Neural cell (in vitro differentiated cells): Measurements from ENCODE around the gene TMEM231. TPM values are rescaled to one million over a fixed set of nuclear protein-coding genes. Genes with fewer than 3 reads are reported as not detected.

ENCODE experiments used
- H2AFZ ChIP-seq: fragments of 200-600, 300-800 bp; sonication (generic), shearing (Covaris generic); 2 replicates; pipeline ENCODE4 v1.6.0; 2014; ENCODE audit warnings: low read depth, mild to moderate bottlenecking, antibody characterized with exemption, low read length, moderate library complexity
- H3F3A ChIP-seq: fragments of 200-600 bp; shearing (Covaris generic); 2 replicates; pipeline ENCODE4 v1.6.1; 2016; ENCODE audit warnings: mild to moderate bottlenecking, moderate library complexity, mixed read lengths, antibody characterized with exemption, low read length; ENCODE audit not compliant: insufficient read depth, poor library complexity, severe bottlenecking
- H3K27ac ChIP-seq: fragments of 200-600, 300-800 bp; sonication (generic), shearing (Covaris generic); 2 replicates; pipeline ENCODE4 v1.5.1; 2014; ENCODE audit warnings: mild to moderate bottlenecking, low read length, moderate library complexity
- H3K27me3 ChIP-seq: fragments of 300-800, 200-600 bp; sonication (generic), shearing (Covaris generic); 2 replicates; pipeline ENCODE4 v1.6.0; 2014; ENCODE audit warnings: mild to moderate bottlenecking, low read depth, low read length, moderate library complexity; ENCODE audit not compliant: insufficient read depth
- H3K36me3 ChIP-seq: fragments of 300-800, 200-600 bp; sonication (generic), shearing (Covaris generic); 2 replicates; pipeline ENCODE4 v1.5.1; 2014; ENCODE audit warnings: mild to moderate bottlenecking, antibody characterized with exemption, low read length, moderate library complexity; ENCODE audit not compliant: insufficient read depth
- H3K4me2 ChIP-seq: fragments of 300-800, 200-600 bp; sonication (generic), shearing (Covaris generic); 2 replicates; pipeline ENCODE4 v1.6.0; 2014; ENCODE audit warnings: mild to moderate bottlenecking, low read length
- H3K4me3 ChIP-seq: fragments of 300-800, 200-600 bp; sonication (generic), shearing (Covaris generic); 2 replicates; pipeline ENCODE4 v1.5.1; 2014; ENCODE audit warnings: mild to moderate bottlenecking, low read length, moderate library complexity
- H3K79me2 ChIP-seq: fragments of 200-600 bp; shearing (Covaris generic); replicated peaks from 2 replicates; pipeline ENCODE4 v1.6.0; 2014; ENCODE audit warnings: mild to moderate bottlenecking, low read length, moderate library complexity; ENCODE audit not compliant: insufficient read depth
- H3K9ac ChIP-seq: fragments of 300-800, 200-600 bp; sonication (generic), shearing (Covaris generic); 2 replicates; pipeline ENCODE4 v1.6.1; 2016; ENCODE audit warnings: mild to moderate bottlenecking, low read length, mixed read lengths
- H3K9me2 ChIP-seq: fragments of 200-600 bp; shearing (Covaris generic); 2 replicates; pipeline ENCODE4 v1.6.1; 2016; ENCODE audit warnings: mild to moderate bottlenecking, low read length, mixed read lengths; ENCODE audit not compliant: insufficient read depth
- H3K9me3 ChIP-seq: fragments of 200-600, 300-800 bp; sonication (generic), shearing (Covaris generic); 2 replicates; pipeline ENCODE4 v1.6.1; 2016; ENCODE audit warnings: mild to moderate bottlenecking, mixed run types, low read length, moderate library complexity, mixed read lengths
- H4K20me1 ChIP-seq: fragments of 200-600 bp; shearing (Covaris generic); 2 replicates; pipeline ENCODE4 v1.6.1; 2016; ENCODE audit warnings: mild to moderate bottlenecking, mixed run types; ENCODE audit not compliant: insufficient read depth
- EZH2 ChIP-seq: fragments of 200-600, 300-800 bp; shearing (Covaris generic), sonication (generic); IDR thresholded peaks from 2 replicates; pipeline ENCODE4 v1.6.1; 2014; ENCODE audit warnings: antibody characterized with exemption, low read length, borderline replicate concordance, mild to moderate bottlenecking; ENCODE audit not compliant: insufficient read depth, poor library complexity, severe bottlenecking
- MXI1 ChIP-seq: fragments of 450-650 bp; conservative IDR thresholded peaks from 2 replicates; pipeline ENCODE4 v1.6.1; 2014; ENCODE audit warnings: antibody characterized with exemption, mild to moderate bottlenecking; ENCODE audit not compliant: poor library complexity, severe bottlenecking
- POLR2AphosphoS5 ChIP-seq: IDR thresholded peaks from 2 replicates; pipeline ENCODE4 v1.6.1; 2012
- RAD21 ChIP-seq: fragments of 450-650 bp; conservative IDR thresholded peaks from 2 replicates; pipeline ENCODE4 v1.6.1; 2014; ENCODE audit warnings: antibody characterized with exemption, mild to moderate bottlenecking, moderate library complexity
- SMC3 ChIP-seq: fragments of 450-650 bp; conservative IDR thresholded peaks from 2 replicates; pipeline ENCODE4 v1.6.1; 2014; ENCODE audit warnings: antibody characterized with exemption, mild to moderate bottlenecking, moderate library complexity; ENCODE audit not compliant: poor library complexity
- TAF1 ChIP-seq: IDR thresholded peaks from 2 replicates; pipeline ENCODE4 v1.6.1; 2012; ENCODE audit warnings: low read depth
- polyA minus RNA-seq: library from RNA; depleted of rRNA, polyadenylated mRNA; stranded (reverse); fragments of >200 nt; gene quantifications from 2 replicates; pipeline ENCODE4 v1.2.3, GENCODE V29; 2014
- polyA plus RNA-seq: library from polyadenylated mRNA; depleted of rRNA; stranded (reverse); fragments of >200 nt; gene quantifications from 2 replicates; pipeline ENCODE4 v1.2.3, GENCODE V29; 2014
- TF ChIP-seq, protein P1 (sequence below): IDR thresholded peaks from 2 replicates; pipeline ENCODE4 v1.6.1; 2012; ENCODE audit warnings: borderline replicate concordance
- TF ChIP-seq, protein P2 (sequence below): fragments of 450-650 bp; IDR thresholded peaks from 2 replicates; pipeline ENCODE4 v1.5.1; 2014; ENCODE audit warnings: antibody characterized with exemption, mild to moderate bottlenecking, moderate library complexity; ENCODE audit not compliant: poor library complexity, severe bottlenecking

Gene TMEM231, protein sequence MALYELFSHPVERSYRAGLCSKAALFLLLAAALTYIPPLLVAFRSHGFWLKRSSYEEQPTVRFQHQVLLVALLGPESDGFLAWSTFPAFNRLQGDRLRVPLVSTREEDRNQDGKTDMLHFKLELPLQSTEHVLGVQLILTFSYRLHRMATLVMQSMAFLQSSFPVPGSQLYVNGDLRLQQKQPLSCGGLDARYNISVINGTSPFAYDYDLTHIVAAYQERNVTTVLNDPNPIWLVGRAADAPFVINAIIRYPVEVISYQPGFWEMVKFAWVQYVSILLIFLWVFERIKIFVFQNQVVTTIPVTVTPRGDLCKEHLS
- polyA plus RNA-seq (19.6 and 25.6 TPM in 2 replicates), polyA minus RNA-seq (24.0 and 27.0 TPM in 2 replicates)

DNA sequence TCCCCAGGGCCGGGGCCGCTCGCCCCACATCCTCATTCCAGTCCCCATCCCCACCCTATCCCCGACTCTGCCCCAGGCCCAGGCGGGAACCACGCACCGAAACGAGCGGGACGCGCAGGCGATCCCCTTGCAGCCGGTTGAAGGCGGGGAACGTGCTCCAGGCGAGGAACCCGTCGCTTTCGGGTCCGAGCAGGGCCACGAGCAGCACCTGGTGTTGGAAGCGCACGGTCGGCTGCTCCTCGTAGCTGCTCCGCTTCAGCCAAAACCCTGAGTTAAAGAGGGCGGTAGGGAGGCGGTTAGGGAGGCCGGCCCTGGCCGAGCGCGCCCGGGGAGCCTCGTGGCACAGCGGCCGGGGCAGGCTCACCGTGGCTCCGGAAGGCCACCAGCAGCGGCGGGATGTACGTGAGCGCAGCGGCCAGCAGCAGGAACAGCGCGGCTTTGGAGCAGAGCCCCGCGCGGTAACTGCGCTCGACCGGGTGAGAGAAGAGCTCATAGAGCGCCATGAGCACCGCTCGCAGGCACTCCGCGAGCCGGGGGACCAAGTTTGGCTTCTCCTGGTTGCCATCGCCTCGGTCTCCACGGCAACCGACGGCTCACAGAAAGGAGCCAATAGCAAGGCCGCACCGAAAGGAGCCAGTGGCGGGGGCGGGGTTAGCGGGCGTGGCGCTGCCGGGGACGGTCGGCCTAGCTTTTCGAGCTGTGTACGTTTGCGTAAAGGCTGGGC lies at the start of gene TMEM231:
Gene TMEM231, minus strand, starts transcription at position 546 of the 724 bp plus-strand sequence. Its CDS starts 43 bp downstream, at position 503.
- H2AFZ ChIP-seq: peak within 1 kb of the TSS; percentile 87
- H3K27ac ChIP-seq: peak within 1 kb of the TSS; percentile 78

DNA sequence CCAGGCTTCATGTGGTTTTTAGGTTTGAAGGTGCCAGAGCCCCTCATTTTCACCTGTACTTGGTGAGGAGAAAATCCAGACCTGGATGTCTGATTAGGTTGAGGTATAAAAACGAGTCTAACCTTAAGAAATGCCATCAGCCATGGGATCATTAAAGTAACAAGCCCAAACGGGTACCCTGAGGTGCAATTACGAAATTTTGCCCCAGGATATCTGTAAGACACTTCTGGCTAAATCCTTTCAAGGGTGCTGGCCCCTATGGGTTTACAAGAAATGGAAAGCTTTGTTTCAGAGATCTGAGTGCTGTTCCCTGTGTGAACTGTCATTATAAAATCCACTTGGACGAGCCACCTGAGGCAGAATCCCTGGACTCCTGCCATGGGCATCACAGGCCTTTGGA lies 47.2 kb upstream of the TMEM231 start:
- Histone ChIP-seq H3K9me2 (no peaks in the 10 kb centered on the region), H3K9ac (no peak overlapping the region), H4K20me1 (no peaks in the 10 kb centered on the region), H3K36me3 (peaks cover 17% of the 10 kb centered on the region), H3K9me3 (peaks cover 3% of the 10 kb centered on the region), H3K27ac (no peak overlapping the region), H3K79me2 (no peaks in the 10 kb centered on the region), H3K27me3 (no peaks in the 10 kb centered on the region), H2AFZ (no peak overlapping the region), H3K4me2 (no peak overlapping the region), H3K4me3 (no peak overlapping the region), H3F3A (no peaks in the 10 kb centered on the region)
- no peak for TF ChIP-seq POLR2AphosphoS5
- TF ChIP-seq EZH2: no peak
- TF ChIP-seq, protein P1, sequence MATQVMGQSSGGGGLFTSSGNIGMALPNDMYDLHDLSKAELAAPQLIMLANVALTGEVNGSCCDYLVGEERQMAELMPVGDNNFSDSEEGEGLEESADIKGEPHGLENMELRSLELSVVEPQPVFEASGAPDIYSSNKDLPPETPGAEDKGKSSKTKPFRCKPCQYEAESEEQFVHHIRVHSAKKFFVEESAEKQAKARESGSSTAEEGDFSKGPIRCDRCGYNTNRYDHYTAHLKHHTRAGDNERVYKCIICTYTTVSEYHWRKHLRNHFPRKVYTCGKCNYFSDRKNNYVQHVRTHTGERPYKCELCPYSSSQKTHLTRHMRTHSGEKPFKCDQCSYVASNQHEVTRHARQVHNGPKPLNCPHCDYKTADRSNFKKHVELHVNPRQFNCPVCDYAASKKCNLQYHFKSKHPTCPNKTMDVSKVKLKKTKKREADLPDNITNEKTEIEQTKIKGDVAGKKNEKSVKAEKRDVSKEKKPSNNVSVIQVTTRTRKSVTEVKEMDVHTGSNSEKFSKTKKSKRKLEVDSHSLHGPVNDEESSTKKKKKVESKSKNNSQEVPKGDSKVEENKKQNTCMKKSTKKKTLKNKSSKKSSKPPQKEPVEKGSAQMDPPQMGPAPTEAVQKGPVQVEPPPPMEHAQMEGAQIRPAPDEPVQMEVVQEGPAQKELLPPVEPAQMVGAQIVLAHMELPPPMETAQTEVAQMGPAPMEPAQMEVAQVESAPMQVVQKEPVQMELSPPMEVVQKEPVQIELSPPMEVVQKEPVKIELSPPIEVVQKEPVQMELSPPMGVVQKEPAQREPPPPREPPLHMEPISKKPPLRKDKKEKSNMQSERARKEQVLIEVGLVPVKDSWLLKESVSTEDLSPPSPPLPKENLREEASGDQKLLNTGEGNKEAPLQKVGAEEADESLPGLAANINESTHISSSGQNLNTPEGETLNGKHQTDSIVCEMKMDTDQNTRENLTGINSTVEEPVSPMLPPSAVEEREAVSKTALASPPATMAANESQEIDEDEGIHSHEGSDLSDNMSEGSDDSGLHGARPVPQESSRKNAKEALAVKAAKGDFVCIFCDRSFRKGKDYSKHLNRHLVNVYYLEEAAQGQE: no peak
- no peak for TF ChIP-seq SMC3
- TF ChIP-seq TAF1: no peak
- TF ChIP-seq, protein P2, sequence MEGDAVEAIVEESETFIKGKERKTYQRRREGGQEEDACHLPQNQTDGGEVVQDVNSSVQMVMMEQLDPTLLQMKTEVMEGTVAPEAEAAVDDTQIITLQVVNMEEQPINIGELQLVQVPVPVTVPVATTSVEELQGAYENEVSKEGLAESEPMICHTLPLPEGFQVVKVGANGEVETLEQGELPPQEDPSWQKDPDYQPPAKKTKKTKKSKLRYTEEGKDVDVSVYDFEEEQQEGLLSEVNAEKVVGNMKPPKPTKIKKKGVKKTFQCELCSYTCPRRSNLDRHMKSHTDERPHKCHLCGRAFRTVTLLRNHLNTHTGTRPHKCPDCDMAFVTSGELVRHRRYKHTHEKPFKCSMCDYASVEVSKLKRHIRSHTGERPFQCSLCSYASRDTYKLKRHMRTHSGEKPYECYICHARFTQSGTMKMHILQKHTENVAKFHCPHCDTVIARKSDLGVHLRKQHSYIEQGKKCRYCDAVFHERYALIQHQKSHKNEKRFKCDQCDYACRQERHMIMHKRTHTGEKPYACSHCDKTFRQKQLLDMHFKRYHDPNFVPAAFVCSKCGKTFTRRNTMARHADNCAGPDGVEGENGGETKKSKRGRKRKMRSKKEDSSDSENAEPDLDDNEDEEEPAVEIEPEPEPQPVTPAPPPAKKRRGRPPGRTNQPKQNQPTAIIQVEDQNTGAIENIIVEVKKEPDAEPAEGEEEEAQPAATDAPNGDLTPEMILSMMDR: no peak

More for the DNA sequence above, at the start of gene TMEM231:
- no peaks in the 10 kb centered on the region for H3F3A ChIP-seq
- H4K20me1 ChIP-seq: no peaks in the 10 kb centered on the region
- peaks cover 5% of the 10 kb centered on the region for H3K79me2 ChIP-seq
- H3K9me3 ChIP-seq: no peaks in the 10 kb centered on the region
- no peaks in the 10 kb centered on the region for H3K9me2 ChIP-seq
- peak within 1 kb of the TSS; percentile 87 for H3K4me2 ChIP-seq
- H3K9ac ChIP-seq: peak within 1 kb of the TSS; percentile 72
- H3K4me3 ChIP-seq: peak within 1 kb of the TSS; percentile 84
- TF ChIP-seq TAF1: peak; percentile 70
- TF ChIP-seq EZH2: no peak
- TF ChIP-seq POLR2AphosphoS5: peak; percentile 96
- no peak for TF ChIP-seq RAD21
- TF ChIP-seq, protein P2: peak; percentile 21
- peak; percentile 98 for TF ChIP-seq MXI1
- TF ChIP-seq, protein P1: peak; percentile 64
- no peaks in the 10 kb centered on the region for H3K27me3 ChIP-seq
- H3K36me3 ChIP-seq: no peaks in the 10 kb centered on the region
